ENCODE results near the gene PPP3R2. TPM values are rescaled to one million over a fixed set of nuclear protein-coding genes. Genes with fewer than 3 reads are reported as not detected.

Gene PPP3R2
- total and polyA plus RNA-seq, 3 experiments from 2014 or later: not detected

DNA sequence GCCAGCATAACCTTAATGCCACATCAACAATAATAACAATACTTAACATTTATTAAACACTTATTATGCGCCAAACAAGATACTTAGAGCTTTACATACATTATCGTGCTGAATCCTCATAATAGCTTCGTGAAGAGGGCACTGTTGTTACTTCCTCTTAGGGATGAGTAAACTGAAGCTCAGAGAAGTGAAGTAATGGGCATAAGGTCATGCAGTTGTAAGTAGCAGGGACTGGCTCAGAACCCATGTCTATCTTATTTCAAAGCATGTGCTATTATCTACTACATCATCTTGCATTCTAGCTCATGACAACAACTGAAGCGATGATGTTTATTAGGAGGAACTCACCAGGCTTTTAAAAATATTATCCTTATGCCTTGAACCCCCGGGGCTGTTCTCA is 34.9 kb upstream of the PPP3R2 start:
- Histone ChIP-seq H3K27ac (ENCODE audit: low read depth, low read length) (no peak overlapping the region), H3K27me3 (ENCODE audit: insufficient read depth, low read length, poor library complexity, severe bottlenecking) (no peaks in the 10 kb centered on the region), H3K4me3 (ENCODE audit: low read length) (no peak overlapping the region), H3K4me1 (ENCODE audit: insufficient read depth, low read length) (no peaks in the 10 kb centered on the region), H3K9me3 (ENCODE audit: low read length) (no peaks in the 10 kb centered on the region), H3K36me3 (ENCODE audit: insufficient read depth, low read length) (no peaks in the 10 kb centered on the region)
- peaks cover 0 to 3% (median 0%) of the 10 kb centered on the region in 5 donors for H3K9me3 Mint-ChIP-seq
- no peak overlapping the region for H3K27ac Mint-ChIP-seq
- ChIA-PET POLR2A (no interaction called here), CTCF (no interaction called here)
- H3K36me3 Mint-ChIP-seq: no peaks in the 10 kb centered on the region
- no peaks in the 10 kb centered on the region for H3K4me1 Mint-ChIP-seq
- H3K4me3 Mint-ChIP-seq: no peak overlapping the region
- no peak for DNase-seq
- peaks cover 0 to 4% of the 10 kb centered on the region in 2 donors for H3K27me3 Mint-ChIP-seq

DNA sequence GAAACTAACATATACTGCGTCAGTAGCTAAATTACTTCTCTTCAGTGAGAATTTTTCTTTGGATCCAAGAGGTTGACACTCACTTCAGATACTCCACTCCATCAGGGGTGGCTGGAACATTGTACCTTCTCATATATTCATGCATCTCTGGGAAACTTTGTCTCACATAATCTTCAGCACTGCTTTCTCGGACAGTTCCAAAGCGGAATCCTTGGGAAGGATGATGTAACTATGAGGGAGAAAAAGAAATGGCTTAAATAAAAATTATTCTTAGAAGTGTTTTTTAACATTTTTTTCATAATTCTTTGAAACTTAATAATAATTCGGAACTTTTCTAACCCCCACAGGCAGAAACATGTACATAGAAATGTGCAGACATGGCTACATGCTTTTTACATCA is 33.4 kb upstream of the PPP3R2 start:
- Mint-ChIP-seq H3K4me1 (no peaks in the 10 kb centered on the region), H3K27me3 (peaks cover 0 to 4% of the 10 kb centered on the region in 2 donors), H3K36me3 (no peaks in the 10 kb centered on the region), H3K9me3 (peaks cover 0 to 3% (median 0%) of the 10 kb centered on the region in 5 donors), H3K4me3 (no peak overlapping the region), H3K27ac (peak overlapping the region in 1 of 8 donors; percentile 0)
- no peaks in the 10 kb centered on the region for H3K9me3 ChIP-seq (ENCODE audit: low read length)
- ChIA-PET CTCF (no interaction called here), POLR2A (no interaction called here)
- H3K4me1 ChIP-seq (ENCODE audit: insufficient read depth, low read length): no peaks in the 10 kb centered on the region
- H3K27ac ChIP-seq (ENCODE audit: low read depth, low read length): no peak overlapping the region
- H3K4me3 ChIP-seq (ENCODE audit: low read length): no peak overlapping the region
- H3K27me3 ChIP-seq (ENCODE audit: insufficient read depth, low read length, poor library complexity, severe bottlenecking): no peaks in the 10 kb centered on the region
- DNase-seq: no peak
- H3K36me3 ChIP-seq (ENCODE audit: insufficient read depth, low read length): no peaks in the 10 kb centered on the region

DNA sequence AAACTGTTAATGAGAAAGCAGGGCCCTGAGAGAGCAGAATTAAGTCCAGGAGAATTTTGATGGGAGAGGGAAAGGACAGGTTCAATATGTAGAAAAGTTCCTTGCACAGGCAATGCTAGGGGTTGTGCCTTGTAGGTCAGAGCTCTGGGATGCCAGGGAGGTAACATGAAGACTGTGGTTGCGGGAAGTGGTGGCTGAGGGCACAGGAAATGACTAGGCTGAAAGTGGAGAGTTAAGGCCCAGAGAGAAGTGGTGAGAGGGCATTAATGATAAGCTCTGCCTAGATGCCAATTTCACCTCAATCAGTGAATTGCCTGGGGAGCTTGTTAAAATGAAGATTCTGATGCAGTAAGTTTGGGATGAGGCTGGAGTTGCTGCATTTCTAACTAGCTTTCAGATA is 31.5 kb upstream of the PPP3R2 start:
- Histone ChIP-seq H3K27me3 (ENCODE audit: insufficient read depth, low read length, poor library complexity, severe bottlenecking) (no peaks in the 10 kb centered on the region), H3K9me3 (ENCODE audit: low read length) (no peaks in the 10 kb centered on the region), H3K4me3 (ENCODE audit: low read length) (no peak overlapping the region), H3K36me3 (ENCODE audit: insufficient read depth, low read length) (no peaks in the 10 kb centered on the region), H3K4me1 (ENCODE audit: insufficient read depth, low read length) (no peaks in the 10 kb centered on the region), H3K27ac (ENCODE audit: low read depth, low read length) (no peak overlapping the region)
- no peaks in the 10 kb centered on the region for H3K4me1 Mint-ChIP-seq
- no peaks in the 10 kb centered on the region for H3K27me3 Mint-ChIP-seq
- CTCF ChIA-PET: no interaction called here
- peaks cover 0 to 3% (median 0%) of the 10 kb centered on the region in 5 donors for H3K9me3 Mint-ChIP-seq
- H3K4me3 Mint-ChIP-seq: no peak overlapping the region
- no peaks in the 10 kb centered on the region for H3K36me3 Mint-ChIP-seq
- POLR2A ChIA-PET: no interaction called here
- DNase-seq: no peak
- no peak overlapping the region for H3K27ac Mint-ChIP-seq

DNA sequence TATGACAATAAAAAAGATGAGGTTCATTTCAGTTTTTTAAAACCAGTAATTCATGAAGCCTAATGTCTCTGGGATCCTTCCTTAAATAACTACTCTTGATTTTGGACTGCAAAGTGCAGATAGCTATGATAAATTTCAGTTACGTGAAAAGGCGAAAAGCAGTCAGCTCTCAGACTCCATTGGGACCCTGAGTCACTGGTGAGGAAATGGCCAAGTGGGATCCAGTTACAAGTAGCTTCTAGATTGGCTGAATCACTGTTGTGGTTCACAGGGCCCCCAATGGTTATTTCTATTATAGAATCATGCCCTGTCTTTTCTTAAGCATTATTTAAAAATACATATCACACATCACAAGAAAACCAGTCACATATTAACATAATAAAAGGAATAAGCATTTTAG is 31.1 kb upstream of the PPP3R2 start:
- Histone ChIP-seq H3K4me1 (ENCODE audit: insufficient read depth, low read length) (no peaks in the 10 kb centered on the region), H3K27ac (ENCODE audit: low read depth, low read length) (no peak overlapping the region), H3K27me3 (ENCODE audit: insufficient read depth, low read length, poor library complexity, severe bottlenecking) (no peaks in the 10 kb centered on the region), H3K36me3 (ENCODE audit: insufficient read depth, low read length) (no peaks in the 10 kb centered on the region), H3K9me3 (ENCODE audit: low read length) (no peaks in the 10 kb centered on the region), H3K4me3 (ENCODE audit: low read length) (no peak overlapping the region)
- Mint-ChIP-seq H3K9me3 (peaks cover 0 to 3% (median 0%) of the 10 kb centered on the region in 5 donors), H3K27ac (no peak overlapping the region), H3K36me3 (no peaks in the 10 kb centered on the region), H3K27me3 (no peaks in the 10 kb centered on the region), H3K4me1 (no peaks in the 10 kb centered on the region), H3K4me3 (no peak overlapping the region)
- CTCF ChIA-PET: no interaction called here
- no peak for DNase-seq
- POLR2A ChIA-PET: no interaction called here

DNA sequence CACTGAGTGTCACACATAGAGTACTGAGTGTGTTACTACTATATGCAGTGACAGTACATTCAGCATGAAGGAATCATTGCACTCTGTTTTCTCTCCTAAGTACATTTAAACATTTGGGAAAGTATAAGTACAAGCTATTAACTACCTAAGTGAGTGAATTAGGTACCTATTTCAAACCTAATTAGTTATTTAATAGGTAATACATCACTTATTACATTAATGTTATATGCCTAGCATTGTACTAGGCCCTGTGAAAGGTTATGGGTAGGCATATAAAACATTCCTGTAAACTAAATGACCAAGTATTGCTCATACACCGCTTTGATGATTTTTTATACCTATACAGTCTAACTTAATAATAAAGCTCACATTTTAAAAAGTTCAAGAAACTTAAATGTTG is 25.7 kb upstream of the PPP3R2 start:
- Histone ChIP-seq H3K4me1 (ENCODE audit: insufficient read depth, low read length) (no peaks in the 10 kb centered on the region), H3K27me3 (ENCODE audit: insufficient read depth, low read length, poor library complexity, severe bottlenecking) (no peaks in the 10 kb centered on the region), H3K4me3 (ENCODE audit: low read length) (no peak overlapping the region), H3K27ac (ENCODE audit: low read depth, low read length) (no peak overlapping the region), H3K36me3 (ENCODE audit: insufficient read depth, low read length) (no peaks in the 10 kb centered on the region), H3K9me3 (ENCODE audit: low read length) (no peaks in the 10 kb centered on the region)
- Mint-ChIP-seq H3K27ac (no peak overlapping the region), H3K36me3 (no peaks in the 10 kb centered on the region), H3K4me1 (no peaks in the 10 kb centered on the region), H3K9me3 (peaks cover 0 to 1% (median 0%) of the 10 kb centered on the region in 5 donors), H3K27me3 (peaks cover 0 to 5% of the 10 kb centered on the region in 2 donors), H3K4me3 (no peak overlapping the region)
- CTCF ChIA-PET: no interaction called here
- DNase-seq: no peak
- POLR2A ChIA-PET: no interaction called here

DNA sequence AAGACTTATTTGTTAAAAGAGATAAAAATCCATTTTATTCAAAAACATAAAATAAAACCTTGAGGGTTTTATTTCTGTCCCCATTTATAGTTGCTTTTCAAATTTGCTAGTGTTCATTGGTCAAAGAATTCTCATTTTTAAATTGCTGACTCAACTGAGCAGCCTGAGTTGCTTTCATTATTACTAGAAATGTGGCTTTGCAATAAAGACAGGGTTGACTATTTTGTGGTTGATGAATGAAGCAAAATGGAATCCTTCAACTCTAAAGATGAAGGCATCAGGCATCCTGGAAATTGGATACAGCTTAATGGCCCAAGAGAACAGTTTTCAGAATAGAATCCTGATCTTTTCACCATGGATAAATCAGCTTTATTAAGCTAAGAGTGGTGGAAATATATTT is 23.9 kb upstream of the PPP3R2 start:
- H3K4me1 Mint-ChIP-seq: no peaks in the 10 kb centered on the region
- ChIA-PET POLR2A (no interaction called here), CTCF (no interaction called here)
- Histone ChIP-seq H3K4me3 (ENCODE audit: low read length) (no peak overlapping the region), H3K36me3 (ENCODE audit: insufficient read depth, low read length) (no peaks in the 10 kb centered on the region), H3K9me3 (ENCODE audit: low read length) (no peaks in the 10 kb centered on the region), H3K27ac (ENCODE audit: low read depth, low read length) (no peak overlapping the region), H3K4me1 (ENCODE audit: insufficient read depth, low read length) (no peaks in the 10 kb centered on the region), H3K27me3 (ENCODE audit: insufficient read depth, low read length, poor library complexity, severe bottlenecking) (no peaks in the 10 kb centered on the region)
- H3K27me3 Mint-ChIP-seq: peaks cover 0 to 8% of the 10 kb centered on the region in 2 donors
- no peak overlapping the region for H3K27ac Mint-ChIP-seq
- H3K36me3 Mint-ChIP-seq: no peaks in the 10 kb centered on the region
- no peak overlapping the region for H3K4me3 Mint-ChIP-seq
- DNase-seq: no peak
- H3K9me3 Mint-ChIP-seq: peaks cover 0 to under 1% (median 0%) of the 10 kb centered on the region in 5 donors

DNA sequence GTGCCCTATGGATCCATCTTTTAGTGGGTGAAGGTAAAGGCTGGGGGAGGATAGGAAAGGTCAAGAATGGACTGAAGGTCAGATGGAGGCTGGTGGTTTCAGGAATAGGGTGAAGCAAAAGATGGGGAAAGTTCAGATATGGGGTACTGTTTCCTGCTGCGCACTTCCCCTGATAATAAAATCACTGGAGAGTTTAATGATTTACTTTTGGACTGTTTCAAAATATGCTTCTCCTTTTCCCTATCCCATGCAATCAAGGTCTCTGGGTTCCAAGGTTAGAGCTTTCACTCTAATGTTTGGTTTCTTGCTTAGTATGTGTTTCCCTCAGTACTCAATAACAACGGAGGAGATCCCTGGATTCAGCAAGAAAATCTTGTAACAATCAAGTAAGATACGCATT is 10.8 kb upstream of the PPP3R2 start:
- H3K9me3 Mint-ChIP-seq: no peaks in the 10 kb centered on the region
- H3K27ac Mint-ChIP-seq: no peak overlapping the region
- peaks cover 8 to 27% of the 10 kb centered on the region in 2 donors for H3K27me3 Mint-ChIP-seq
- H3K4me3 Mint-ChIP-seq: no peak overlapping the region
- DNase-seq: no peak
- POLR2A ChIA-PET: no interaction called here
- Histone ChIP-seq H3K9me3 (ENCODE audit: low read length) (no peaks in the 10 kb centered on the region), H3K27ac (ENCODE audit: low read depth, low read length) (no peak overlapping the region), H3K27me3 (ENCODE audit: insufficient read depth, low read length, poor library complexity, severe bottlenecking) (no peaks in the 10 kb centered on the region), H3K36me3 (ENCODE audit: insufficient read depth, low read length) (no peaks in the 10 kb centered on the region), H3K4me3 (ENCODE audit: low read length) (no peak overlapping the region), H3K4me1 (ENCODE audit: insufficient read depth, low read length) (no peaks in the 10 kb centered on the region)
- no peaks in the 10 kb centered on the region for H3K36me3 Mint-ChIP-seq
- peaks cover 4 to 5% (median 4%) of the 10 kb centered on the region in 3 donors for H3K4me1 Mint-ChIP-seq
- CTCF ChIA-PET: no interaction called here

DNA sequence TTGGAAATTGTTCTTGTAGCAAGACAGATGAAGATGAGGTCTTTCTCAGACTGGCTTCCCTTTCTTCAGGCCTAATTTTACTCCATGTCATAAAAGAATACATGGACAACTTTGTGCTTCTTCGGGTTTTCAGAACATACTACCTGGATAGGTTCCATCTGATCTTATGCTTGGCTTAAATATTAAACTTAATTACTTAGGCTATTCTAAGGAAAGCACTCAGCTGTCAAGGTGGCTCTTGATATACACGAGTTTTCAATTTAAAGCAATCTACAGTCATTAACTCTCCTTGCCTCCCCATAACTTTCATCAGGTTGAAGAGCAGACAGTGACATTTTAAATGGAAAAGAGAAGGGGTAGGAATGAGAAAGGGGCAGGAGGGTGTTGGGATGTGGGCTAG is 9.5 kb upstream of the PPP3R2 start:
- ChIA-PET POLR2A (no interaction called here), CTCF (no interaction called here)
- H3K9me3 Mint-ChIP-seq: no peaks in the 10 kb centered on the region
- no peaks in the 10 kb centered on the region for H3K36me3 ChIP-seq (ENCODE audit: insufficient read depth, low read length)
- no peaks in the 10 kb centered on the region for H3K27me3 ChIP-seq (ENCODE audit: insufficient read depth, low read length, poor library complexity, severe bottlenecking)
- no peak overlapping the region for H3K27ac ChIP-seq (ENCODE audit: low read depth, low read length)
- H3K9me3 ChIP-seq (ENCODE audit: low read length): no peaks in the 10 kb centered on the region
- no peak overlapping the region for H3K4me3 ChIP-seq (ENCODE audit: low read length)
- H3K4me1 ChIP-seq (ENCODE audit: insufficient read depth, low read length): no peaks in the 10 kb centered on the region
- peaks cover 8 to 27% of the 10 kb centered on the region in 2 donors for H3K27me3 Mint-ChIP-seq
- H3K27ac Mint-ChIP-seq: no peak overlapping the region
- H3K4me3 Mint-ChIP-seq: no peak overlapping the region
- H3K36me3 Mint-ChIP-seq: no peaks in the 10 kb centered on the region
- DNase-seq: no peak
- H3K4me1 Mint-ChIP-seq: peaks cover 4 to 5% (median 4%) of the 10 kb centered on the region in 3 donors

All from CD8-positive, alpha-beta memory T cell (primary cell).